Caki2 (cell line): ENCODE results near the gene HIVEP1. TPM values are rescaled to one million over a fixed set of nuclear protein-coding genes. Genes with fewer than 3 reads are reported as not detected.

ENCODE experiments used
- DNase-seq: peaks from one replicate; pipeline ENCODE4 v3.0.0-alpha.2; 2015; ENCODE audit warnings: low read depth
- in situ Hi-C: cut with HindIII; loops from 2 replicates; pipeline ENCODE4 v1.10.0; 2016; ENCODE audit warnings: low sequenced_read_pairs, low pct_unique_long_range_greater_than_20kb, mixed read lengths
- total RNA-seq: library from RNA; depleted of rRNA; stranded (reverse); fragments of >200 nt; shearing (Covaris generic); gene quantifications from 2 replicates; pipeline ENCODE4 v1.2.3, GENCODE V29; 2014; ENCODE audit warnings: low replicate concordance

Gene HIVEP1
- total RNA-seq, 1 experiment from 2014 or later = 2.2 TPM

GRCh38 chr6:12064538-12065071 lies 52.5 kb downstream of the HIVEP1 start:
- in situ Hi-C loops = no loop called here
- DNase-seq = no peak

DNA sequence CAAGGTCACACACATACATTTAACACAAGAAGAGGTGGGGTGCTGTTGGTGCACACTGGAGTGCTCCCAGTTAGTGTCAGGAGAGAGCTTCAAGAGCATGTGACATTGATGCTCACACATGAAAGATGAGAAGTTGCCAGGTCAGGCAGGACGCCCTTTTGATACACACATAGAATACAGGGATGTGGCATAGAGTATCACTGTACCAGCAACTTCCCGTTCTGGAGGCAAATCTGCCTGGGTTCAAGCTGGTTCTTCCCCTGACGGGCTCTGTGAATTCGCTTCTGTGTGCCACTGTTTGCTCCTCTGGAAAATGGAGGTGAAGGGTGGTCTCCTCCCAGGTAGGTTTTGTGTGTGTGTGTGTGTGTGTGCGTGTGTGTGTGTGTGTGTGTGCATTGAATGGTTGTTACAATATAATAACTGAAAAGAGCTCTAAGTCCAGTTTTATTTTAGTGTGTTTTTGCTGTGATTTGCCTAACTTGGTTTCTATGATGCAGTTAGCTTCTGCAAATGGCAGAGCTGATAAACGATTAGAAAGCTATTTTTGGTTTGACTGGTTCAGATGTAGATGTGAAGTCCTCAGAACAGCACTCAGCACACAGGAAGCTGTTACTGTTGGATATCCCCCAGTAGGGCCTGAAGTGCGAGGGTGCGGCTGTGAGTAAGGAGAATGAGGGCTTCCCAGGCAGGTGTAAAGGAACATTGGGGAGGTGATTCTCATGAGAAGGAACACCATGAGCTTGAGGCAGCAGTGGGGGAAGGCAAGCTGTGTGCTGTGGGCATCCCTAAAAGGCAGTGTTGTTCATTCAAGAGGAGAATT lies 53.4 kb downstream of the HIVEP1 start:
- in situ Hi-C loops = no loop called here
- DNase-seq = no peak

GRCh38 chr6:12066297-12066696 lies 54.2 kb downstream of the HIVEP1 start:
- DNase-seq = no peak

GRCh38 chr6:12068899-12069557 lies 56.9 kb downstream of the HIVEP1 start:
- DNase-seq = no peak
- in situ Hi-C loops = no loop called here

More at GRCh38 chr6:12066297-12066696, 54.2 kb downstream of the HIVEP1 start:
- in situ Hi-C loops = no loop called here

DNA sequence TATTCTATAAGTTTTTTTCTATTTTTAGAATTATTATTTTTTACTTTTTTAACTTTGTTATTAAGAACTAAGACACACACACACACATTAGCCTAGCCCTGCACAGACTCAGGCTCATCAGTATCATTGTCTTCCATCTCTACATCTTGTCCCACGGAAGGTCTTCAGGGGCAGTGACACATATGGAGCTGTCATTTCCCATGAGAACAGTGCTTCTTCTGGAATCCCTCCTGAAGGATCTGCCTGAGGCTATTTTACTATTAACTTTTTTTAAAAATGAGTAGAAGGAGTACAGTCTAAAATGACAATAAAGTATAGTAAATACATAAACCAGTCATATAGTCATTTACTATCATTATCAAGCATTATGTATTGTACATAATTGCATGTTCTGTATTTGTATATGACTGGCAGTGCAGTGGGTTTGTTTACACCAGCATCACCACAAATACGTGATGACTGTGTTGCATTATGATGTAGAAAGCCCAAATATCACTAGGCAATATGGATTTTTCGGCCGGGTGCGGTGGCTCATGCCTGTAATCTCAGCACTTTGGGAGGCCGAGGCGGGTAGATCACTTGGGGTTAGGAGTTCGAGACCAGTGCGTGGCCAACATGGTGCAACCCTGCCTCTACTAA lies 57.9 kb downstream of the HIVEP1 start:
- no peak for DNase-seq
- in situ Hi-C loops = no loop called here

DNA sequence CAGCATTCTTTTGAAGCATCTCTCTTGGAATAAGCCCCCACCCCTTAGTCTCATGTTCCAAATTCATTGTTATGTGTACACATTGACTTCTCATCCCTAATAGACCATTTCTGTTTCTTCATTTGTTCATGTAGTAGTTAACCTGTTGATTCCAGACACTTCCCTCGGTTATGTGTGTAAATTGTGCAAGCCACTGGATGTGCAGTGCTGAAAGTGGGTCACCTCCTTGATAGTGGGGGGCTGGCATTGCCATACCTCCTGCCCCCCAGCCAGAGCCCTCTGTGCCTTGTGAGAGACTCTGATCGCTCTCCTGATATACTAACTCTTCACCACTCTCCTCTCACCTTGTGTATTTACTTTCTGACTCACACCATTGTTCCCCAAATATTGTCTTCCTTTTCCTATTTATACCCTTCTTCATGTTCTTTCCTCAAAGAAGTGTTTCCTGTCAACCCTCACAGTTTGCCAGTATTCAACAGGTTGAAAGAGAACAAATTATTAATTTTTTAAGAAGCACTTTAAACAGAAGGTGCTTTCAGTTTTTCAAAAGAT lies 59.0 kb downstream of the HIVEP1 start:
- in situ Hi-C loops = no loop called here
- no peak for DNase-seq

DNA sequence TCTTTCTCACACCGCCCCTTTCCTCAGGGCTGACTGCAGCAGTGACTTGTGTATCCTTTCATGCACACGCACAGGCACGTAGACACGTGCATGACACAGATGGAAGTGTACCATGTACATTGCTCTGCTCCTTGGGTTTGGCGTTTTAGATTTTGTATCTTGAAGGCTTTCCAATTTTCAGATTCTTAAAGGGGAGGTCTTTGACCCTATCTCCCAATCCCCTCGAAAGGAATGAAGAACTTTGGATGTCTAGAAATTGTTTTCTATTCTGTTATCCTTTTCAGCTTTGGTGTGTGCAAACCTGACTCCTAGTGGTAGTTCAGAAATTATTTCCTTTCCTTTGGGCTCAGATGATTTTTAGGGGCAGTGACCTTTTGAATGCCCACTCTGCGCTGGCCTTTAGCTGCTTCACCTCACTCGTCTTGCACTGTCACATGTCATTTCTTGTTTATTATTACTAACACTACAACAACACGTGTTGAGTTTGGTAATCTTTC lies 63.0 kb downstream of the HIVEP1 start:
- DNase-seq = peak; percentile 12
- in situ Hi-C loops = no loop called here

DNA sequence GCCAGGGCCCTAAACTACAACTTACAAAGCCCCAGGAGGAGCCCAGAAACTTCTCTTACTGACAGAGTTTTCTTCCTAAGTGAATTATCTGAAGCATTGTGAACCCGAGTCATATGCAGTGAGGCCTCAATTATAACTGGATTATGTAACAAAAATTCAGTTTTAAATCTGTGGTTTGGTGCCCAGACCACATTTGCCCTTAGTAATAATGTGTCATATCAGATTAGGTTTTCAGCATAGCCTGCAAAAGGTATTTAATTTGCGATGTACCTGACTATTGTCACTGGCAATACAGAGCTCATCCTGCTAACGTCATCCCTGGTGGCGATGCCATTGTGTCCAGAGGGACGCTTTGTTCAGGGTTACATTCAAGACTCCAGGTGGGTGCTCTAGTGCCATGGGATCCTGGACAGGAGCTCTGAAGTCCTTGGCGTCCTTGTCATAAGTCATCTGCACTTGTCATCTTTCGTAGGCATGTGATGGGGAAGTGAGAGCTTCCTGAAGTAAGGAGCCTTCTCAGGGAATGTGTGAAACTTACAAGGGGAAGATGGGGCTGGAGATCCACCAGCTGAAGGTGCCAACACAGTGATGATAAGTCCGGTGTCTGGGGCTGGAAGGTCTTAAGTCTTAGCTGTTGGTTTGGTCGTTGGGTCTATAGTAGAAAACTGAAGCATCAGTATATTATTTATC lies 65.1 kb downstream of the HIVEP1 start:
- DNase-seq = no peak
- in situ Hi-C loops = no loop called here

GRCh38 chr6:12078014-12078413 lies 65.9 kb downstream of the HIVEP1 start:
- in situ Hi-C loops = no loop called here
- DNase-seq = no peak

GRCh38 chr6:12081771-12082170 lies 69.7 kb downstream of the HIVEP1 start:
- in situ Hi-C loops = no loop called here
- DNase-seq = no peak

- DNase-seq = no peak
- in situ Hi-C loops = no loop called here
These were observed 70.3 kb downstream of the HIVEP1 start for GRCh38 chr6:12082368-12082767.

GRCh38 chr6:12083302-12083701 lies 71.2 kb downstream of the HIVEP1 start:
- no peak for DNase-seq

DNA sequence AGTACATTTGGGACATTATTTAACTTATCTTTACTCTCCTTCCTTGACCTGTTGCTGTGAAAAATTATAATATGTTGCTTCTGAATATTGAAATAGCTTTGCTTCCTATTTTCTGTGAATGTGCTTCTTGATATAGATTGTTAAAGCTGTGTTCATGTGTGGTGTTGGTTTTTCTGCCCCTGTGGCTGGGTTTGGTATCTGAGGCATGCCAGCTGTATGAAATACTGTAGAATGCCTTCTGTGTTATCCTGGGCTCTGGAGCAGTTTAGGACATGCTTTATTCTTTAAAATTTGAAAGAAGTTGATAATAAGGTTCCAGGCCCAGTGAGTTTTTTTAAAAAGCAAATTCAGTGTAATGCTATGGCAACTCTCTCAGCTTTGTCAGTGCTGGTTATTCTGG lies 71.7 kb downstream of the HIVEP1 start:
- in situ Hi-C loops = no loop called here
- no peak for DNase-seq

More at GRCh38 chr6:12083302-12083701, 71.2 kb downstream of the HIVEP1 start:
- in situ Hi-C loops = no loop called here

GRCh38 chr6:12084681-12085080 lies 72.6 kb downstream of the HIVEP1 start:
- DNase-seq = no peak
- in situ Hi-C loops = no loop called here

GRCh38 chr6:12088531-12088930 lies 76.4 kb downstream of the HIVEP1 start:
- DNase-seq = no peak
- in situ Hi-C loops = no loop called here

DNA sequence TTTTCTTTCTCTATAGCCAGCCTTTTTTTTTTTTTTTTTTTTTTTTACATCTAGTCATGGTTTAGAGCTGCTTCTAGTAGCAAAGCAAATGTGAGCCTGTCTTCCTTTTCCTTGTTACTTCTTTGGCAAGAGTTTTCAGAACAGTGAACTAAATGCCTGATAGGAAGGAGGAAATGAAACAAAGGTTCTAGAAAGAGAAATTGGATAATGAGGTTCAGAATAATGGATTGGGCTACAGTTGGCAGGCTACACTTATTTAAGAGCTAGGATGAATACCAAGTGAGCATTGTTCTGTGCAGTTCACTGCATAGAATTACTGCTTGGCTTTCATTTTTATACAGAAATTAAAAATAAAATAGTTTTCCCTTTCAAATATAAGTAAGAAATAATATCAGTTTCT lies 78.6 kb downstream of the HIVEP1 start:
- in situ Hi-C loops = no loop called here
- DNase-seq = no peak

- in situ Hi-C loops = no loop called here
- DNase-seq = no peak
These were observed 80.7 kb downstream of the HIVEP1 start for GRCh38 chr6:12092762-12093161.

DNA sequence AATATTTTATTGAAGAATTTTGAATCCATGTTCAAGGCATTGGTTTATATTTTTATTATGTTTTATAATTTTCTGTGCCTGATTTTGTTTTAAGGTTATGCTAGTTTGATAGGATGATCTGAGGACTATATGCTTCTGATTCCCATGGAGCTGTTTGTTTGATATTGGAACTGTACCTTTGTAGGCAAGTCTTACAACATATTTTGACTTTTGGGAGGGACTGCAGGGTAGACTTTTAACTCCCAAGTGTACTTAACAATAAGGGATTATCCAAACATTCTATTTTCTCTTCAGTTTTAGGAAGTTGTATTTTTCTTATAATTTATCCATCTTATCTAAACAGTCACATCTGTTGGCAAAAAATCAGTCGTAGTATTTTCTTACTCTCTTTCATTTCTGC lies 82.6 kb downstream of the HIVEP1 start:
- in situ Hi-C loops = no loop called here
- no peak for DNase-seq
